NCI-H748 (cell line): ENCODE results near the gene SETBP1.

Experiments
- DNase-seq: peaks from one replicate; lab custom pipeline; 2025; ENCODE audit not compliant: unreplicated experiment; lab: John Stamatoyannopoulos, UW

The SETBP1 gene

GRCh38 chr18:44680273-44681075 is at the start of gene SETBP1:
Gene SETBP1 (plus strand): TSS chr18:44680888. CDS start chr18:44701347, 20,459 bp downstream.
- peak; percentile 93 for DNase-seq

GRCh38 chr18:44632469-44633145 is 48.1 kb upstream of the SETBP1 start:
- DNase-seq, result no peak

- DNase-seq, result no peak
These were observed 45.1 kb upstream of the SETBP1 start for GRCh38 chr18:44635546-44635945.

DNA sequence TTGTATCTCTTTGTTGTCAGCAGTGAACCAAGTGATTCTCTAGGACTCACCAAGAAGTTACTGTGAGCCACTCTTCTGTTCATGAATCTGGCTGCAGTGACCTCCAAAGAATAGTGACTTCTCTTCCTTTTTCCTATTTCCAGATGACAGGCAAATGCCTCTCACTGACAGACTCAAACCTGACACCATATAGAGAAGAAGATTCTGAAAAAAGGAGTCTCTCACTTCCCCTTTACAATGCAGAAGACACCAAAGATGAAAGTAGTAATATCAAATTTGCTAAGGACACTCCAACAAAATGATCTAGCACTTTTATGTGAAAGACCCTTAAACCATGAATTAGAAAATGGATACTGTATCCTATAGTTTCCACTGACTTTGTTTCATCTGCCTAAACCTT is 44.4 kb upstream of the SETBP1 start:
- DNase-seq, result no peak

DNA sequence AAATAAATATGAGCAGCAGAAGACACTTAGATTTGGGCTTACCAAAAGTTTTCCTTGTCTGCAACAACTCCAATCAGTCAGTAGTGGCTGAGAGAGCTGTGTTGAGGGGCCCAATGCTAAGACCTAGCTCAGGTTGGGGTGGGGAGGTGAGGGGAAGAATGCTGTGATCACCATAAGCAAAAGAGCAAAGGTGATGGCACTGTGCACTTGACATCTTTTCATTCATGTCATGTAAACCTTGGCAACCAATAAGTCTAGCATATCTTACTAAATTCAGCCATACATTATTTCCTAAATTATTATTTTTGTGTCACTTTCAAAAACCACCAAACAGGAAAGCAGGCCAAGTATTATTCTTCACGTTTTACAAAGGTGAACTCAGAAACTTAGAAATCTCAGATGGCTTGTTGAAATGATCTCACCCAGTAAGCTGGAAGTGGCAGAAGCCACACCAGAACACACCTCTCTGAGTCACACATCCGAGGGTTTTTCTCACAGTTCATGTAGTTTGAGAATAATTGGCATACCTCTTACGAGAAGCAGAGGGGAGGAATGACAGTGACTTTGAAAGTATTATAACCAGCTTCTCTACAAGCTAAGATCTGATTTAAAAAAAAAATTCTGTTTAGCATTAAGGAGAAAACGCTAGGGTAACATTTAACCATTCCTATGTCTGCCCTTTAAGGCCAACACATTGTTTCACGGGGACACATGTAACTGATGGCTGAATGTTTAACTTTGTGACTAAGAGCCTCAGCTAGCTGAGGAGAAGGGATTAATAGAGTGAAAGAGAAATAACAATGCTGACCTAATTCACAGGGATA is 43.3 kb upstream of the SETBP1 start:
- DNase-seq, result no peak

- DNase-seq, result no peak
These were observed 42.6 kb upstream of the SETBP1 start for GRCh38 chr18:44638034-44638540.

DNA sequence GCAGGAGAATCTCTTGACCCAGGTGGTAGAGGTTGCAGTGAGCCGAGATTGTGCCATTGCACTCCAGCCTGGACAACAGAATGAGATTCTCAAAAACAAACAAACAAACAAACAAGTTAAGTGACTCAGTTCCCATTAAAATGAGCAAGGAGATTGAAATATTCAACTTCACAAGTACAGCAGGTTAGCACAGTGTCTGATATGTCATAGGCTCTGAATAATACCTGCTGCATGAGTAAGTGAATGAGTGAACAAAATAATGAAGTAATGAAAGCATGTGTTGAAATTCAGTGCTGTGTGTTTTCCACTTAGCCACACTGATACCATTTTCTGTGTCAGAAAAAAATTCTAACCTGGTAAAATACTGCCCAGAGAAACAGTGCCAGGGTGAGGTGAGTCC is 41.9 kb upstream of the SETBP1 start:
- no peak for DNase-seq

DNA sequence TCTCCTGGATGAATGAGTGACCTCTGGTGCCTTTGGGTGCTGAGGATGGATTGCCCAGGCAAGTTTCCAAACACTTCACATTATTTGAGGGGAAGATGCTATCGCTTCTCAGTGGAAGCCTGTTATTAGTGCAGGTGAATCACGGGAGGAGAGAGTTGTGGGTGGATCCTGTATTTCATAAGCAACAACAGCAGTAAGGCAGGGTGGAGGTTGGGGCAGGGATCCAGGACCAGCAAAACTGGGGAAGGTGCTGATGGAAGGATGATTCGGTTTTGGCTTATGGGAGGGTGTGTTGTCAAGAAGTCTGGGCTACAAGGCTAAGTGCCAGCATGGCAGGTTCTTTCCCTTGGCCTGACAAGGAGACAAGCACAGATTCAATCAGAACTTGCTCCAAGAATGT is 37.7 kb upstream of the SETBP1 start:
- DNase-seq, result no peak

- DNase-seq, result no peak
These were observed 29.2 kb upstream of the SETBP1 start for GRCh38 chr18:44651478-44651877.

DNA sequence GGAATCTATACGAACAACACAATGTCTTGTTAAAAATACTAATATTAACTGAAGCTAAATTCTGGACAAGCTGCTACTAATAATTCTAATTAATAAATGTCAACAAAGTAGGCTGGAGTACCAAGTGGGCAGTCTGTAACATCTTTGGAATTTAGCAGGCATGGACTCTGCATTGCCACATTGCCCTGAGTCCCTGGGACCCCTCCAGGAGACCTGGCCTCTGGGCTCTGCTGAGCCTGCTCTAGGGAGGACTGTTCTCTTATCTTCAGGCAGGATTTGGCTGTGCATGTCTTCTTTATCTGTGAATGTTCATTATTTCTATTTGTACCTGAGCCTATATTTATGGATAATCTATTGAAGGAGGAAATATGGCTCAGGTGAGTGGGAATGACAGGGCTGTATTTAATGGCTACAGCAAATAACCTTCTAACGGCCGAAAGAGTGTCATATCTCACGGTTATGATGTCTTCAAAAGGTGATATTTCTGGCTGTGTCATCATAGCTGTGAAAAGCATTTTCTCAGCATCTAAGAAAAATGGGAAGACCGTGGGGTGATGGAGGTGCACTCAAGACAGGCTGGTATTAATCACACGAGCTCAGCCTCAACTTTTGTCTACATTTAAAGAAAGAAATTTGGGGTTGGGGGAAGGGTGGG is 28.6 kb upstream of the SETBP1 start:
- DNase-seq, result no peak

GRCh38 chr18:44652722-44653121 is 28.0 kb upstream of the SETBP1 start:
- no peak for DNase-seq

- no peak for DNase-seq
These were observed 26.1 kb upstream of the SETBP1 start for GRCh38 chr18:44654573-44654972.

GRCh38 chr18:44655435-44655834 is 25.3 kb upstream of the SETBP1 start:
- no peak for DNase-seq

DNA sequence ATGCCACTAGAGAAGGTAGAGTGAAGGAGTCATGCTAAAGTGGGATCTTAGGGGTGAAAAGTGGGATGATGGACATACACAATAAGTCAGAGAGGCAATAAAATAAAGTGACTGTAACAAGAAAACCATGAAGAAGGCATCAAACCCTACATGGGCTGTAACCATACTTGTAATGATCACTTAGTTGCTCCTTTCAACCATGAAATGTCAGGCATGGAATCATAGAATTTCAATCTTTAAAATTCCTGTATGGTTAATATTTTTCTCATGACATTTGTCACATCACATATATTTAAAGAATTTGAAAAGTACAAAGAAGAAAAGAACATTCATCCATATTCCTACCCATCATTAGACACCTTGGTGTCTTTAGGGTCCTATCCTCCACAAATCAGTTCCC is 20.9 kb upstream of the SETBP1 start:
- no peak for DNase-seq

DNA sequence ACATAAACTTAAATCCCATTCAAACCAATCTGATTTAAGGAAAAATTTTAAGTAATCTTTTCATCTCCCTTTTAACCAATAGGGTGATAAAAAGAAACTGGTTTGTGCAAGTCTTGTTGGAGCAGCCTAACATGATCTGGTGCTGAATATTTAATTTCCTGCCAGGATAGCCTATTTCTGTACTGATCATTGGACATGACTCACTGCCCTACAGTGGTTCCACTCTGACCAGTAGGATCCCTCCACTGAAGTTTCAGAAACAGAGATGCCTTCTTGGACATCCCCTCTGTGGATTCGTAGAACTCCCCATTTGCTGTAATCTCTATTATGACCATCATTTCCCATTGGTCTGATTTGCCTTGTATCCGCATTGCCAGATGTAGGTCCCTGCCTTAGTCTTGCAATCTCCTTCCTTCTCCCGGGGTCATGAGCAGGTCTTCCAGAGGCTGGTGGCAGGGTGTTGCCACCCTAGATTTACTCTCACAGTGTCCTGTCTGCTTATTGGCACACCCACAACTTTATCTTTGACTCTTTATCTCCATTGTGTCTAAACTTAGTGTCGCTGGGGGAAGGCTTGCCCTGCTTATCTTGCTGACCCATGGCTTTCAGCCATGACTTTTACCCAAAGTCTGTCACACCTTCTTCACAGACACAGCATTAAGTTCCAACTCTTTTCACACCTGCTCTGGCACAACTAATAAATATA is 12.3 kb upstream of the SETBP1 start:
- no peak for DNase-seq

GRCh38 chr18:44671914-44672313 is 8.8 kb upstream of the SETBP1 start:
- no peak for DNase-seq

DNA sequence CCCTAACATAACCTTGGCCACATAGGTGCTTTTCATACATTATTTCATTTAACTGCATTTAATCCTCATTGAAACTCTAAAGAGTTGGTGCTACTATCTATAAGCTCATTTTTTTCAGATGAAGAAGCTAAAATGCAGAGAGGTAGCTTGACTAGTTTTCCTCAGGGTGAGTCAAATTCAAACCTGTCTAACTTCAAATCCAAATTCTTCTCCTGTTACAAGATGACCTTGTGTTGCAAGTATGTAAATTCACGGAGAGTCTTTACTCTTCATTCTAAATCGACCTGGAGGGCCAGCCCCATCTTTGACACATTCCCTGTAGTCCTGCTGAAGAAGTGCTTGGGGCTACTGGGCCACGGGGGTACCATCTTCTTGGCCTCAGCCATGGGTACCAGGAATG is 8.2 kb upstream of the SETBP1 start:
- no peak for DNase-seq

DNA sequence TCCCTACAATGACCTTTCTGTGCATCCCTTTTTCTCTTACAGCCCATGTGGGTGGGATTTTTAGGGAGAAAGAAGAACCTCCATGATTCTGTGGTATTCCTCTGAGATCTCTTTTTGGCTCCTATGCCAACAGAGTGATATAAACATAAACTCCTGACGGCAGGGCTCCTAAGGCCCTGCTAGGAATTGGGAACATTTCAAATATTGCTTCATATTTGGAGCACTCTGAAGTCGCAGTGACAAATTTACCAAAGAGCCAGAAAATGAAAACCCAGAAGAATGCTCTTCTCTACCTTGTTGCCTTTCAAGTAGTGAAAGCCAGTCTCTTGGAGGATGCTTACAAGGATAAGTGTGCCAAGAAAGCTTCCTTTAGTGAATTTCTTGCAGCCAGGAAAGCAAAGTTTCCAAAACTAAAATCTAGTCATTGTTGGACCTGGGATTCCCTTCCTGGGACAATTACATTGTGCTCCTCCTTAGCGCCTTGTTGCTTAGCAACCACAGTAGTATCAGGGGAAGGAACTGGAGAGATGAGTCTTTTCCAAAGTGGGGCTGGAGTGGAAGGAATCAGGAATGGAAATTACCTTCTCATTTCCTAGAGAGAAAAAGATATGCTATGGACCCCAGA is 7.3 kb upstream of the SETBP1 start:
- peak; percentile 51 for DNase-seq

DNA sequence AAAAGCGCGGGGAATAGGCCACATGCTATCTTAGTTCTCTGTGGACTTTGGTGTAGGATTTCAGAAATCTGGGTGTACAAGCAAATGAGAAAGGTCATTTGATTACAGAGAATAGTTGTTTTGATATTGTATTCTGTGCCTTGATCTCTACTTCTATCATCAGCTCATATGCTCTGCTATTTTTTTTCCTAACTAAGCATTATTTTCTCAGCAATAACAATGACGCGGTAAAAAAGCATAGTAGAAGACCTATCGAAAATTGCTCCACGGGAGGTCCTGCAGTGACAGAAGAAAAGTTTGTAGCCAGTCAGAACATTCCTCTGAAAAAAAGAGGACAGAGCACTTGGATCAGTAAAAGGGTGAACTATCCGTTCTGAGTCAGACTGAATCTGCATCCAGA is 2.8 kb upstream of the SETBP1 start:
- DNase-seq, result no peak

- no peak for DNase-seq
These were observed 2.0 kb upstream of the SETBP1 start for GRCh38 chr18:44678725-44679055.
